Panc1 (cell line): ENCODE results near the gene MOB3A. TPM values are rescaled to one million over a fixed set of nuclear protein-coding genes. Genes with fewer than 3 reads are reported as not detected.

ENCODE experiments used
- ATAC-seq: fragments of 200-7000 bp; cut with Tn5 transposase; 2 replicates; pipeline ENCODE4 v1.9.1; 2020; ENCODE audit warnings: mild to moderate bottlenecking, moderate library complexity
- Bru-seq: library from RNA; stranded (reverse); fragments of 400-500 nt; gene quantifications from one replicate; lab custom pipeline; 2021; lab: Mats Ljungman, UMichigan
- BruChase-seq, 2 experiments: library from RNA; stranded (reverse); fragments of 400-500 nt; gene quantifications; one replicate each; lab custom pipeline; 2021; lab: Mats Ljungman, UMichigan
- BruUV-seq: library from RNA; stranded (reverse); fragments of 400-500 nt; replicated peaks from 2 replicates; lab custom pipeline; 2021; lab: Mats Ljungman, UMichigan
- CTCF ChIA-PET: fragments of 300-600 bp; sonication (Branson Sonifier 250); formaldehyde crosslinking; loops from one replicate; lab custom pipeline; 2022; ENCODE audit warnings: antibody characterized with exemption; lab: Charles Lee
- POLR2A ChIA-PET: fragments of 300-600 bp; sonication (Branson Sonifier 250); formaldehyde crosslinking; loops from one replicate; lab custom pipeline; 2022; ENCODE audit warnings: antibody characterized with exemption; lab: Charles Lee
- DNase-seq: peaks from one replicate; pipeline ENCODE4 v3.0.0-alpha.2; 2010; ENCODE audit warnings: low read depth, low spot score
- H3K27ac ChIP-seq: 2 replicates; pipeline ENCODE4 v1.5.1; 2011; ENCODE audit warnings: mild to moderate bottlenecking, low read length, inconsistent platforms
- H3K27me3 ChIP-seq: fragments of 200-500 bp; sonication (Bioruptor generic); 2 replicates; pipeline ENCODE4 v1.6.0; 2014; ENCODE audit warnings: low read length, inconsistent platforms; ENCODE audit not compliant: control insufficient read depth, insufficient read depth
- H3K36me3 ChIP-seq: fragments of 200-500 bp; sonication (Bioruptor generic); 2 replicates; pipeline ENCODE4 v1.5.1; 2014; ENCODE audit warnings: inconsistent platforms, mild to moderate bottlenecking, low read length, moderate library complexity; ENCODE audit not compliant: control insufficient read depth, insufficient read depth
- H3K4me1 ChIP-seq: 2 replicates; pipeline ENCODE4 v1.5.1; 2011; ENCODE audit warnings: inconsistent platforms, mild to moderate bottlenecking, low read length, moderate library complexity; ENCODE audit not compliant: control insufficient read depth, insufficient read depth
- H3K4me3 ChIP-seq, 2 experiments: 2 replicates each; pipeline ENCODE4 v1.5.1; 2011 to 2012; ENCODE audit warnings: low read depth in 2 of 2, low read length in 2 of 2, mild to moderate bottlenecking in 2 of 2, inconsistent platforms in 1 of 2, moderate library complexity in 1 of 2
- H3K9me3 ChIP-seq: fragments of 200-500 bp; sonication (Bioruptor generic); 2 replicates; pipeline ENCODE4 v1.5.1; 2014; ENCODE audit warnings: low read depth, mild to moderate bottlenecking, inconsistent platforms, low read length, moderate library complexity; ENCODE audit not compliant: control insufficient read depth, insufficient read depth
- POLR2AphosphoS5 ChIP-seq: IDR thresholded peaks from 2 replicates; pipeline ENCODE4 v1.6.1; 2012; ENCODE audit warnings: mild to moderate bottlenecking, low read depth, low read length, moderate library complexity
- SIN3A ChIP-seq: IDR thresholded peaks from 2 replicates; pipeline ENCODE4 v1.6.1; 2012; ENCODE audit warnings: low read depth, mild to moderate bottlenecking, low read length, moderate library complexity, borderline replicate concordance; ENCODE audit not compliant: insufficient read depth
- TCF7L2 ChIP-seq: IDR thresholded peaks from 2 replicates; pipeline ENCODE4 v1.6.1; 2011; ENCODE audit warnings: mild to moderate bottlenecking, low read depth, low read length, inconsistent platforms
- in situ Hi-C: cut with HindIII; loops from 2 replicates; pipeline ENCODE4 v1.10.0; 2016; ENCODE audit warnings: low sequenced_read_pairs, low pct_unique_long_range_greater_than_20kb
- intact Hi-C: fragments of 100-400 bp; cut with micrococcal nuclease; formaldehyde crosslinking; loops from one replicate; pipeline ENCODE4 v1.10.0; 2022; ENCODE audit not compliant: unreplicated experiment
- long read RNA-seq: library from polyadenylated mRNA; unstranded; transcript quantifications from one replicate; pipeline ENCODE4 v2.0.0, GENCODE V29; 2021; ENCODE audit not compliant: unreplicated experiment
- polyA plus RNA-seq: library from polyadenylated mRNA; unstranded; fragments of >200 nt; gene quantifications from one replicate; pipeline ENCODE4 v1.2.1, GENCODE V29; 2012; ENCODE audit warnings: missing spikeins; ENCODE audit not compliant: insufficient read length
- total RNA-seq: library from RNA; stranded (reverse); gene quantifications from one replicate; pipeline ENCODE4 v1.2.1, GENCODE V29; 2021; ENCODE audit not compliant: unreplicated experiment
- TF ChIP-seq, protein P1 (sequence below): fragments of 450-650 bp; IDR thresholded peaks from 2 replicates; pipeline ENCODE4 v1.5.1; 2017; ENCODE audit warnings: mild to moderate bottlenecking
- TF ChIP-seq, protein P2 (sequence below), 2 experiments: IDR thresholded peaks; 2 replicates each; pipeline ENCODE4 v1.6.1; 2011 to 2012; ENCODE audit warnings: low read depth in 2 of 2, control low read depth in 1 of 2, low read length in 1 of 2, mild to moderate bottlenecking in 1 of 2, moderate library complexity in 1 of 2; ENCODE audit not compliant: insufficient read depth in 1 of 2

MOB3A gene
- total RNA-seq (36.3 TPM), Bru-seq, nascent RNA (percentile 55 among the genes with signal in this experiment), BruChase-seq, experiment 1, labeled RNA remaining after a 2-hour chase (percentile 67 among the genes with signal in this experiment), BruChase-seq, experiment 2, labeled RNA remaining after a 6-hour chase (percentile 69 among the genes with signal in this experiment)
- polyA plus RNA-seq = 21.0 TPM
- long read RNA-seq, transcript MOB3A-201 (5 exons, 3,391 nt) = major isoform, 5 of 34 reads
- long read RNA-seq, partial matches to known transcripts = 0 of 34 reads
- long read RNA-seq, other reads (novel, unspliced or antisense) = 29 of 34 reads

DNA sequence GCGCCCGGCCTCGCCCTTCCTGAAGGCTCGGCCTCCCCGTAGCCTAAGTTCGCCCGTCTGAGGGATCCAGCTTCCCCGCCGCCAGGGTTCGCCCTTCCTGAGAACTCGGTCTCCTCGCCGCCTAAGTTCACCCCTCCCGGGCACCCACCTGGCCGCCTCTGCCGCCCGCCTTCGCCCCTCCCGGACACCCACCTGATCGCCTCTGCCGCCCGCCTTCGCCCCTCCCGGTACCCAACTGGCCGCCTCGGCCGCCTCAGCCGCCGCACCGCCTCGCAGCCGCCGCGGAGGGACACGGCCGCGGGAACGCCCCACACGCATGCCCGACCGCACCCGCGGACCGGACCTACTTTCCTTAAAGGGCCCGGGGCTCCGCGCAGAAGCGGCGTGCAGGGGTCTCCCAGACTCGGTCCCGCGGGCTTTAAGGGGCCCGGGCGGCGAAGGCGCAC, at the start of gene MOB3A:
Gene MOB3A (minus strand): TSS at position 293 of the 446 bp plus-strand sequence. CDS start 17,766 bp downstream, outside the sequence.
- H3K27me3 ChIP-seq = no peaks in the 10 kb centered on the region
- TF ChIP-seq, protein P1, sequence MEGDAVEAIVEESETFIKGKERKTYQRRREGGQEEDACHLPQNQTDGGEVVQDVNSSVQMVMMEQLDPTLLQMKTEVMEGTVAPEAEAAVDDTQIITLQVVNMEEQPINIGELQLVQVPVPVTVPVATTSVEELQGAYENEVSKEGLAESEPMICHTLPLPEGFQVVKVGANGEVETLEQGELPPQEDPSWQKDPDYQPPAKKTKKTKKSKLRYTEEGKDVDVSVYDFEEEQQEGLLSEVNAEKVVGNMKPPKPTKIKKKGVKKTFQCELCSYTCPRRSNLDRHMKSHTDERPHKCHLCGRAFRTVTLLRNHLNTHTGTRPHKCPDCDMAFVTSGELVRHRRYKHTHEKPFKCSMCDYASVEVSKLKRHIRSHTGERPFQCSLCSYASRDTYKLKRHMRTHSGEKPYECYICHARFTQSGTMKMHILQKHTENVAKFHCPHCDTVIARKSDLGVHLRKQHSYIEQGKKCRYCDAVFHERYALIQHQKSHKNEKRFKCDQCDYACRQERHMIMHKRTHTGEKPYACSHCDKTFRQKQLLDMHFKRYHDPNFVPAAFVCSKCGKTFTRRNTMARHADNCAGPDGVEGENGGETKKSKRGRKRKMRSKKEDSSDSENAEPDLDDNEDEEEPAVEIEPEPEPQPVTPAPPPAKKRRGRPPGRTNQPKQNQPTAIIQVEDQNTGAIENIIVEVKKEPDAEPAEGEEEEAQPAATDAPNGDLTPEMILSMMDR = no peak
- TF ChIP-seq, protein P2, sequence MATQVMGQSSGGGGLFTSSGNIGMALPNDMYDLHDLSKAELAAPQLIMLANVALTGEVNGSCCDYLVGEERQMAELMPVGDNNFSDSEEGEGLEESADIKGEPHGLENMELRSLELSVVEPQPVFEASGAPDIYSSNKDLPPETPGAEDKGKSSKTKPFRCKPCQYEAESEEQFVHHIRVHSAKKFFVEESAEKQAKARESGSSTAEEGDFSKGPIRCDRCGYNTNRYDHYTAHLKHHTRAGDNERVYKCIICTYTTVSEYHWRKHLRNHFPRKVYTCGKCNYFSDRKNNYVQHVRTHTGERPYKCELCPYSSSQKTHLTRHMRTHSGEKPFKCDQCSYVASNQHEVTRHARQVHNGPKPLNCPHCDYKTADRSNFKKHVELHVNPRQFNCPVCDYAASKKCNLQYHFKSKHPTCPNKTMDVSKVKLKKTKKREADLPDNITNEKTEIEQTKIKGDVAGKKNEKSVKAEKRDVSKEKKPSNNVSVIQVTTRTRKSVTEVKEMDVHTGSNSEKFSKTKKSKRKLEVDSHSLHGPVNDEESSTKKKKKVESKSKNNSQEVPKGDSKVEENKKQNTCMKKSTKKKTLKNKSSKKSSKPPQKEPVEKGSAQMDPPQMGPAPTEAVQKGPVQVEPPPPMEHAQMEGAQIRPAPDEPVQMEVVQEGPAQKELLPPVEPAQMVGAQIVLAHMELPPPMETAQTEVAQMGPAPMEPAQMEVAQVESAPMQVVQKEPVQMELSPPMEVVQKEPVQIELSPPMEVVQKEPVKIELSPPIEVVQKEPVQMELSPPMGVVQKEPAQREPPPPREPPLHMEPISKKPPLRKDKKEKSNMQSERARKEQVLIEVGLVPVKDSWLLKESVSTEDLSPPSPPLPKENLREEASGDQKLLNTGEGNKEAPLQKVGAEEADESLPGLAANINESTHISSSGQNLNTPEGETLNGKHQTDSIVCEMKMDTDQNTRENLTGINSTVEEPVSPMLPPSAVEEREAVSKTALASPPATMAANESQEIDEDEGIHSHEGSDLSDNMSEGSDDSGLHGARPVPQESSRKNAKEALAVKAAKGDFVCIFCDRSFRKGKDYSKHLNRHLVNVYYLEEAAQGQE (IDR thresholded peaks at IDR 0.05; ENCODE audit: insufficient read depth in 1 of 2, low read depth in 2 of 2, low read length in 1 of 2) = no peak
- peak; percentile 68; the same call in 1 of the 2 replicates for TF ChIP-seq POLR2AphosphoS5
- TF ChIP-seq TCF7L2 = 0 out of 2 replicates have a peak, but pooled peaks have one; percentile 34
- TF ChIP-seq SIN3A = peak; percentile 78; the same call in 1 of the 2 replicates
- ChIA-PET CTCF (no interaction called here), POLR2A (no interaction called here)
- 0 out of 2 replicates have a peak, but pooled peaks cover 3% of the 10 kb centered on the region for H3K4me1 ChIP-seq
- peak within 1 kb of the TSS; percentile 62 to 69 for H3K4me3 ChIP-seq
- in situ Hi-C loops = no loop called here
- intact Hi-C loops = loop anchor here (2.0 kb wide), 1 partner anchor 19 kb away; no protein-coding TSS in a partner anchor
- peak; percentile 4 for DNase-seq
- ATAC-seq = peak; percentile 77
- BruUV-seq = no TSS peak
- no peaks in the 10 kb centered on the region for H3K9me3 ChIP-seq
- H3K36me3 ChIP-seq = no peaks in the 10 kb centered on the region; the same call in 1 of the 2 replicates
- peak within 1 kb of the TSS; percentile 78 for H3K27ac ChIP-seq

GRCh38 chr19:2145831-2146241, 49.7 kb upstream of the MOB3A start:
- Histone ChIP-seq H3K27me3 (no peaks in the 10 kb centered on the region), H3K4me1 (peaks cover 22% of the 10 kb centered on the region), H3K36me3 (peaks cover 5% of the 10 kb centered on the region; the same call in 1 of the 2 replicates), H3K27ac (no peak overlapping the region), H3K9me3 (no peaks in the 10 kb centered on the region), H3K4me3 (no peak overlapping the region)
- no peak for ATAC-seq
- POLR2A ChIA-PET = no interaction called here
- intact Hi-C loops = no loop called here
- CTCF ChIA-PET = no interaction called here
- no TSS peak for BruUV-seq
- DNase-seq = no peak
- TF ChIP-seq POLR2AphosphoS5 = no peak
- TF ChIP-seq, protein P2 (IDR thresholded peaks at IDR 0.05; ENCODE audit: insufficient read depth in 1 of 2, low read depth in 2 of 2, low read length in 1 of 2) = peak; percentile 76 to 82
- in situ Hi-C loops = no loop called here
